ENCODE measurements around the gene TRIM41.
"Not testable (repeated sequence)": the region's sequence is repeated elsewhere in the genome, so short reads cannot be mapped to it uniquely, and the experiment has no call there.

TRIM41 gene

GRCh38 chr5:181193656-181194055 lies 29.4 kb upstream of the TRIM41 start:
- DNase-seq = no peak

- no peak for DNase-seq
These were observed 28.4 kb upstream of the TRIM41 start for GRCh38 chr5:181194489-181195248.

- no peak for DNase-seq
These were observed 27.8 kb upstream of the TRIM41 start for GRCh38 chr5:181195249-181195761.

- no peak for DNase-seq
These were observed 25.6 kb upstream of the TRIM41 start for GRCh38 chr5:181197326-181197951.

- DNase-seq = no peak
These were observed 24.9 kb upstream of the TRIM41 start for GRCh38 chr5:181198106-181198685.

- no peak for DNase-seq
These were observed 24.1 kb upstream of the TRIM41 start for GRCh38 chr5:181198905-181199519.

- DNase-seq = no peak
These were observed 23.0 kb upstream of the TRIM41 start for GRCh38 chr5:181199881-181200638.

- no peak for DNase-seq
These were observed 22.3 kb upstream of the TRIM41 start for GRCh38 chr5:181200816-181201215.

DNA sequence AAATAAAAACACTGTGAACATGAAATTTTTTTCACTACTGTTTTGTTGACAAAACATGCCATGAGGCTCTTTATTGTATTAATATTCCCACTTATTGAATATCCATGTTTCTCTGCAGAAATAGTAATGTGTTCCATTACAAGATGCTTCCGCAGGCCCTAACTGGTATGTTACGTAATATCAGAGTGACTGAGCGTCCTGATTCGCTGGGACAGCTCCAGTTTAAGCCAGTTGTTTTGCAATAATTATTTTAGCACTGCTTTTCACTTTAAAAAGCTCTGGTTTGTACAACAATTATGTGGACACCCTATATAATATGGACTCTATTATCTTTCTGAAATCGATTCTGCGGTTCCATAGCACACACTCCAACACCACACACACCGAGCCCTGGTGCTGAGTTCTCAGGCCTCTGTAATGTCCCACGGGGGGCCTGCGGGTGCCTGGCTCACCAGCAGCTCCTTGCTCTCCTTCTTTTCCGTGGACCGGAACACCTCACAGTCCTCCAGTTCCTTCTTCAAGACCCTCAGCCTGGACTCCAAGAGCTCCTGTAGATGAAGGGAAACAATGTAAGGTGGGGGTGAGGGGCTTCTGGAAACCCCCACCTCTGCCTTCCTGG lies 19.9 kb upstream of the TRIM41 start:
- DNase-seq = no peak

DNA sequence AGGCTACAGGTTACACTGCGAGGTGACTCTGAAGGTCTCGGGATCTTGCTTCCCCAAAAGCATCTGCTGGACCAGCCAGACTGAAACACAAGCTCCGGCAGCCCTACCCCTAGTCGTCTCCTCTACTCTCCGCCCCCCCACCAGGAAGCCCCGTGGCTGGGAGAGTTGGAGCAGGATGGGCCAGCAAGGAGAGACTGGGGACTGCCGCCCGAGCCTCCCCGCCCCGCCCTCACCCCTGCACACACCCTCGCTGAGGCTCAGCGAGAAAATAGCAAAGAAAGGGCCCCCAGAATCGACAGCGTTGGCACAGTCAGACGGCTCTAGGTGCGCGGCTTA lies 19.3 kb upstream of the TRIM41 start:
- DNase-seq = no peak

DNA sequence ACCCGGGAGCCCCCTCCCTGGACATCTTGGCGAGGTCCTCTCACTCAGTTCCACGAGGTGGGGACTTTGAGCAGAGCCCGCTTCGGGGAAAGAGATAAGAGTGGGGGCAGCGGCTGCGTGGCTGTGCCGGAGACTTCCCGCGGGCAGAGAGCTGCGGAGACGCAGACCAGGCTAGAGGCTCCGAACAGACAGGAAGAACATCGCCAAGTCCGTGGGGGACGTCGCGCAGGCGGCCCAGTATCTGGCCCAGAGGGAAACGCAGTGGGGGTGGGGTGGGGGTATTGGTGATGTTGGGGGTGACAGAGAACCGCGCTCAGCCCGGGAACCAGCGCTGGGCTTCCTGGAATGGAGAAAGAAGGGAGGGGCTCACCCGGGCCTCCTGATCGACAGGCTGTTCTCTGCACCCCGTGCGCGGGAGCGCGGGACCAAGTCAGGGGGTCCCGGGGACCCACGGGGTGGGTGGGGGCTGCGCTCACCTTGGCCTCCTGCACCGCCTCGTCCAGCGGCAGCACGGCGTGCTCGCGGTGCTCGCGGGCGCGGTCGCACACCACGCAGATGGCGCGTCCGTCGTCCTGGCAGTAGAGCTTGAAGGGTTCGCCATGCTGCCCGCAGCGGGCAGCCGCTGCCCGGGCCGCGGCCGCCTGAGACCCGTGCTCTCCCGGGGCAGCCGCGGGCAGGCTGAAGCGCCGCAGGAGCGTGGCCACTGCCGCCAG lies 18.8 kb upstream of the TRIM41 start:
- no peak for DNase-seq

GRCh38 chr5:181204826-181205760 lies 18.0 kb upstream of the TRIM41 start, which contains the start of gene TRIM7:
Gene TRIM7 (minus strand): TSS chr5:181205196. CDS start chr5:181205110, 86 bp downstream.
- DNase-seq = no peak

DNA sequence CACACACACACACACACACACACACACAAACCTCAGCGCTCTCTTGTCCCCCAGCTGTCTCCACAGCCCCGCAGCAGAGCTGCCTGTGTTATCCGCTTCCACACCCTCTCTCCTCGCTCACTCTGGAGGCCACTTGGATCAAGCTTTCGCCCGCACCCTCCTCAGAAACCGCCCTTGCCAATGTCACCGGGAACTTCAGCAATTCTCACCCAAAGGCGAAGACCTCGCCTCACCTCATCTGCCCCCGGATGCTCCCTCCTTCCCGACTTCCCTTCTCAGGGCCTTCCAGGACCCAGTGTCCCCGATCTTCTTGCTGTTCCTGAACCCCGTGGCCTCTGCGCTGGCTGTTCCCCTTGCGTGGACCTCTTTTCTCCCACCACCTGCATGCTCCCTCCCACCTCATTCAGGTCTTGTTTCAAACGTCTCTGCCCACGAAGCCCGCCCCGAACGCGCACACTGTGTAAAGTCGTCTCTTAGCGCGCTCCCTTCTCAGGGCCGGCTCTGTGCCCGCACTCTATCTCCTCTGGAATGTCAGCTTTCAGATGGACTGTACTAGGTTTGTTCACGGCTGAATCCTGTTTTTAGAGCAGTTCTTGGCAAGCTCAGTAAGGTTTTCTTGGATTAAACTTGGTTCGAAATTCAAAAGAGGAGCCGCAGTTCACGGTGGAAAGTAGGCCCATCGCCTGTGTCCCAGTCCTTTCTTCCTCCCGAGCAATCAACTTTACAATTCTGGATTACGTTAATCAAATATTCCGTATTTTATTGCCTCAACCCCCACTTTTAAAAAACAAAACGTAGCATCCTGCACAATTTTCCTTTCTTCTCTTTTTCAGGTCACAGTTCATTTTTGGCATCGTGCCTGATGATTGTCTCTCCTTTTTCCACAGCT lies 17.1 kb upstream of the TRIM41 start:
- no peak for DNase-seq

GRCh38 chr5:181207214-181207959 lies 15.7 kb upstream of the TRIM41 start:
- DNase-seq = peak; percentile 77 to 88

DNA sequence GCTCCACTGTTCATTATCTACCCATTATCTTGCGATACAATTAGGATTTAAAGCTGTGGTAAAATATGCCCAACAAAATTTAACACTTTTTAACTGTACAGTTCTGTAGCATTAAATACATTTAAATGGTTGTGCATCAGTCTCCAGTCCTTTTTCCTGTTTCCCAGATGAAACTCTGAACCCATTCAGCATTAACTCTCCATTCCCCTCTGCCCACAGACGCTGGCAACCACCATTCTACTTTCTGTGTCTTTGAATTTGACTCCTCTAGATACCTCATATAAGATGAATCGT lies 15.2 kb upstream of the TRIM41 start:
- no peak for DNase-seq

DNA sequence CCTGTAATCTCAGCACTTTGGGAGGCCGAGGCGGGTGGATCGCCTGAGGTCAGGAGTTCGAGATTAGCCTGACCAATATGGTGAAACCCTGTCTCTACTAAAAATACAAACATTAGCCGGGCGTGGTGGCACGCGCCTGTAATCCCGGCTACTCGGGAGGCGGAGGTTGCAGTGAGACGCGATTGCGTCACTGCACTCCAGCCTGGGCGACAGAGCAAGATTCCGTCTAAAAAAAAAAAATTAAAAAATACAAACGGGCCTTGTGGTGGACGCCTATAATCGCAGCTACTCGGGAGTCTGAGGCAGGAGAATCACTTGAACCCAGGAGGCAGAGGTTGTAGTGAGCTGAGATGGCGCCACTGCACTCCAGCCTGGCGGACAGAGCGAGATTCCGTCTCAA lies 14.1 kb upstream of the TRIM41 start:
- DNase-seq = not testable (repeated sequence)

- DNase-seq = not testable (repeated sequence)
These were observed 12.9 kb upstream of the TRIM41 start for GRCh38 chr5:181210148-181210547.

GRCh38 chr5:181210698-181211097 lies 12.4 kb upstream of the TRIM41 start:
- not testable (repeated sequence) for DNase-seq

DNA sequence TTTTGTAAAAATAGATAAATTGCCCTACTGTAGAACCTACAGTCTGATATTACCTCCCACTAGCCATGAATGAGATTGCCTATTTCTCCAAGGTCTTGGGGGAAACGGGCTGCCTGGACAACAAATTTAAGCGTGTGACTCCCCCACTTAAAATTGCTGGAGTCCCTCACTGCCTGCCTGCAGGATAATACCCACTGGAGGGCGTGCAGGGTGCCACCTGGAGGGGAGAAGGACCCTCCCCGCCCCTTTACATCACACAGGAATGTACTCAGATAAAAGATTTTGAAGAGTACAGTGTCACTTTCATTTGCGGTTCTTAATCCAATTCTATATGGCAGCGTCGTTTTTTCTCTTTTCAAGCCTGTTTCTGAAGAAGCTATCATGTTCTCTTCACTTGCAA lies 11.9 kb upstream of the TRIM41 start:
- DNase-seq = no peak

Measured in CD4-positive, alpha-beta T cell treated with Interferon alpha-2 for 1 hour (primary cell).